Caco-2 (cell line): Measurements from ENCODE around the gene PNRC2. TPM values are rescaled to one million over a fixed set of nuclear protein-coding genes. Genes with fewer than 3 reads are reported as not detected.

ENCODE experiments used
- BruUV-seq: library from RNA; stranded (reverse); fragments of 400-500 nt; replicated peaks from 2 replicates; lab custom pipeline; 2021; lab: Mats Ljungman, UMichigan
- CTCF ChIA-PET: fragments of 300-600 bp; sonication (Branson Sonifier 250); formaldehyde crosslinking; loops from one replicate; lab custom pipeline; 2022; ENCODE audit warnings: antibody characterized with exemption; lab: Charles Lee
- POLR2A ChIA-PET: fragments of 300-600 bp; sonication (Branson Sonifier 250); formaldehyde crosslinking; loops from one replicate; lab custom pipeline; 2022; ENCODE audit warnings: antibody characterized with exemption; lab: Charles Lee
- DNase-seq, 2 experiments: peaks; one replicate each; pipeline versions ENCODE4 v3.0.0 to v3.0.0-alpha.2; 2020 to 2022
- H3K27me3 ChIP-seq: replicated peaks from 2 replicates; pipeline ENCODE4 v1.6.0; 2011; ENCODE audit warnings: low read length; ENCODE audit not compliant: control insufficient read depth, insufficient read depth
- H3K36me3 ChIP-seq: 2 replicates; pipeline ENCODE4 v1.5.1; 2011; ENCODE audit warnings: low read length; ENCODE audit not compliant: control insufficient read depth, insufficient read depth
- H3K4me1 ChIP-seq: fragments of 250-450 bp; sonication (Bioruptor Pico); 2 replicates; pipeline ENCODE4 v1.5.1; 2020; ENCODE audit warnings: mild to moderate bottlenecking
- H3K4me3 ChIP-seq: 2 replicates; pipeline ENCODE4 v1.5.1; 2011; ENCODE audit warnings: low read depth, mild to moderate bottlenecking, control low read depth, low read length
- H3K9me3 ChIP-seq: fragments of 250-450 bp; sonication (Bioruptor Pico); 2 replicates; pipeline ENCODE4 v1.5.1; 2020; ENCODE audit warnings: mild to moderate bottlenecking, moderate library complexity
- H3K27ac Mint-ChIP-seq: one replicate; pipeline ENCODE4 v1.8.0; 2022; ENCODE audit warnings: mixed read lengths; ENCODE audit not compliant: unreplicated experiment
- H3K27me3 Mint-ChIP-seq: one replicate; pipeline ENCODE4 v1.8.0; 2022; ENCODE audit warnings: mixed read lengths; ENCODE audit not compliant: insufficient read depth, unreplicated experiment
- H3K36me3 Mint-ChIP-seq: one replicate; pipeline ENCODE4 v1.8.0; 2022; ENCODE audit warnings: mild to moderate bottlenecking, mixed read lengths; ENCODE audit not compliant: insufficient read depth, unreplicated experiment
- H3K4me1 Mint-ChIP-seq: one replicate; pipeline ENCODE4 v1.8.0; 2022; ENCODE audit warnings: low read depth, mixed read lengths; ENCODE audit not compliant: unreplicated experiment
- H3K4me3 Mint-ChIP-seq: one replicate; pipeline ENCODE4 v1.8.0; 2022; ENCODE audit warnings: mild to moderate bottlenecking, moderate library complexity, mixed read lengths; ENCODE audit not compliant: unreplicated experiment
- H3K9me3 Mint-ChIP-seq: one replicate; pipeline ENCODE4 v1.8.0; 2022; ENCODE audit warnings: mixed read lengths; ENCODE audit not compliant: unreplicated experiment
- intact Hi-C: fragments of 100-400 bp; cut with micrococcal nuclease; formaldehyde crosslinking; loops from one replicate; pipeline ENCODE4 v1.10.0; 2022; ENCODE audit not compliant: unreplicated experiment
- total RNA-seq: library from RNA; stranded (reverse); gene quantifications from 2 replicates; pipeline ENCODE4 v1.2.3, GENCODE V29; 2022
- TF ChIP-seq, protein P1 (sequence below), 2 experiments: fragments of 200-600 bp in 1 of 2; IDR thresholded peaks; 1 replicate in 1 of 2; 2 replicates in 1 of 2; pipeline versions ENCODE4 v1.5.1 to v1.8.0; 2011 to 2022; ENCODE audit warnings: antibody characterized with exemption in 1 of 2, control low read depth in 1 of 2, inconsistent platforms in 1 of 2, low read depth in 1 of 2, low read length in 1 of 2, mild to moderate bottlenecking in 1 of 2, moderate library complexity in 1 of 2; ENCODE audit not compliant: insufficient read depth in 1 of 2, severe bottlenecking in 1 of 2, unreplicated experiment in 1 of 2

PNRC2 gene
- total RNA-seq, 1 experiment from 2014 or later, result 89.8 TPM

GRCh38 chr1:23995431-23995837 lies 35.8 kb downstream of the PNRC2 start:
- H3K27ac Mint-ChIP-seq, result no peak overlapping the region
- no peaks in the 10 kb centered on the region for H3K4me1 Mint-ChIP-seq
- ChIA-PET POLR2A (no interaction called here), CTCF (interaction anchor here (0.6 kb wide), 1 partner anchor 8 kb away, joined by 3 read pairs; no protein-coding TSS in a partner anchor)
- no TSS peak for BruUV-seq
- no peak overlapping the region for H3K4me3 ChIP-seq
- no peaks in the 10 kb centered on the region for H3K27me3 Mint-ChIP-seq
- no peaks in the 10 kb centered on the region for H3K4me1 ChIP-seq
- H3K36me3 Mint-ChIP-seq, result no peaks in the 10 kb centered on the region
- no peak overlapping the region for H3K4me3 Mint-ChIP-seq
- TF ChIP-seq, protein P1, sequence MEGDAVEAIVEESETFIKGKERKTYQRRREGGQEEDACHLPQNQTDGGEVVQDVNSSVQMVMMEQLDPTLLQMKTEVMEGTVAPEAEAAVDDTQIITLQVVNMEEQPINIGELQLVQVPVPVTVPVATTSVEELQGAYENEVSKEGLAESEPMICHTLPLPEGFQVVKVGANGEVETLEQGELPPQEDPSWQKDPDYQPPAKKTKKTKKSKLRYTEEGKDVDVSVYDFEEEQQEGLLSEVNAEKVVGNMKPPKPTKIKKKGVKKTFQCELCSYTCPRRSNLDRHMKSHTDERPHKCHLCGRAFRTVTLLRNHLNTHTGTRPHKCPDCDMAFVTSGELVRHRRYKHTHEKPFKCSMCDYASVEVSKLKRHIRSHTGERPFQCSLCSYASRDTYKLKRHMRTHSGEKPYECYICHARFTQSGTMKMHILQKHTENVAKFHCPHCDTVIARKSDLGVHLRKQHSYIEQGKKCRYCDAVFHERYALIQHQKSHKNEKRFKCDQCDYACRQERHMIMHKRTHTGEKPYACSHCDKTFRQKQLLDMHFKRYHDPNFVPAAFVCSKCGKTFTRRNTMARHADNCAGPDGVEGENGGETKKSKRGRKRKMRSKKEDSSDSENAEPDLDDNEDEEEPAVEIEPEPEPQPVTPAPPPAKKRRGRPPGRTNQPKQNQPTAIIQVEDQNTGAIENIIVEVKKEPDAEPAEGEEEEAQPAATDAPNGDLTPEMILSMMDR (IDR thresholded peaks at IDR 0.05; ENCODE audit: insufficient read depth in 1 of 2, low read depth in 1 of 2, low read length in 1 of 2, severe bottlenecking in 1 of 2, unreplicated experiment in 1 of 2), result no peak
- intact Hi-C loops, result no loop called here
- H3K9me3 ChIP-seq, result no peaks in the 10 kb centered on the region
- no peaks in the 10 kb centered on the region for H3K27me3 ChIP-seq
- H3K36me3 ChIP-seq, result no peaks in the 10 kb centered on the region
- H3K9me3 Mint-ChIP-seq, result no peaks in the 10 kb centered on the region
- DNase-seq, result no peak

DNA sequence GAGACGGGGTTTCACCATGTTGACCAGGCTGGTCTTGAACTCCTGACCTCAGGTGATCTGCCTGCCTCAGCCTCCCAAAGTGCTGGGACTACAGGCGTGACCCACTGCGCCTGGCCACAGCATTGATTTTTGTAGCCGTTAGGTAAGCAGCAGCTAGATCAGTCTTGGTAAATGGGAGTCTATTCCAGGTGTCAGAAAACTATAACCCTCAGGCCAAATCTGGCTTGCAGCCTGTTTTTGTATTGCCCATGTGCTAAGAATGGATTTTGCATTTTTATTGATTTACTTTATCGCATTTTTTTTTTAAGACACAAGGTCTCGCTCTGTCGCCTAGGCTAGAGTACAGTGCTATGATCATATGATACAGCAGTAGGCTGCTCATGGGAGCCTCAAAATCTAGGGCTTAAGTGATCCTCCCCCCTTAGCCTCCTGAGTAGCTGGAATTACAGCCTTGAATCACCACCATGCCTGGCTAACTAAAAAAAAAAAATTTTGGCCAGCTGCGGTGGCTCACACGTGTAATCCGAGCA lies 37.1 kb downstream of the PNRC2 start:
- Histone ChIP-seq H3K4me3 (no peak overlapping the region), H3K27me3 (no peaks in the 10 kb centered on the region), H3K9me3 (no peaks in the 10 kb centered on the region), H3K4me1 (no peaks in the 10 kb centered on the region), H3K36me3 (no peaks in the 10 kb centered on the region)
- CTCF ChIA-PET, result no interaction called here
- TF ChIP-seq, protein P1 (IDR thresholded peaks at IDR 0.05; ENCODE audit: insufficient read depth in 1 of 2, low read depth in 1 of 2, low read length in 1 of 2, severe bottlenecking in 1 of 2, unreplicated experiment in 1 of 2), result no peak
- Mint-ChIP-seq H3K9me3 (no peaks in the 10 kb centered on the region), H3K27me3 (no peaks in the 10 kb centered on the region), H3K36me3 (no peaks in the 10 kb centered on the region), H3K27ac (no peak overlapping the region), H3K4me3 (no peak overlapping the region), H3K4me1 (no peaks in the 10 kb centered on the region)
- BruUV-seq, result no TSS peak
- intact Hi-C loops, result no loop called here
- POLR2A ChIA-PET, result no interaction called here
- DNase-seq, result no peak

- peaks cover 2% of the 10 kb centered on the region; the same call in 1 of the 2 replicates for H3K4me1 ChIP-seq
- no TSS peak for BruUV-seq
- no peak overlapping the region for H3K4me3 Mint-ChIP-seq
- no peaks in the 10 kb centered on the region for H3K4me1 Mint-ChIP-seq
- TF ChIP-seq, protein P1 (IDR thresholded peaks at IDR 0.05; ENCODE audit: insufficient read depth in 1 of 2, low read depth in 1 of 2, low read length in 1 of 2, severe bottlenecking in 1 of 2, unreplicated experiment in 1 of 2), result no peak
- H3K27me3 Mint-ChIP-seq, result no peaks in the 10 kb centered on the region
- H3K36me3 Mint-ChIP-seq, result no peaks in the 10 kb centered on the region
- no peak overlapping the region for H3K4me3 ChIP-seq
- no peaks in the 10 kb centered on the region for H3K36me3 ChIP-seq
- H3K27me3 ChIP-seq, result no peaks in the 10 kb centered on the region
- ChIA-PET CTCF (no interaction called here), POLR2A (no interaction called here)
- no peak overlapping the region for H3K27ac Mint-ChIP-seq
- DNase-seq, result no peak
- H3K9me3 Mint-ChIP-seq, result no peaks in the 10 kb centered on the region
- intact Hi-C loops, result no loop called here
- no peaks in the 10 kb centered on the region for H3K9me3 ChIP-seq
These were observed 38.2 kb downstream of the PNRC2 start for GRCh38 chr1:23997812-23998211.
